ENCODE measurements around the gene ARHGEF2. TPM values are rescaled to one million over a fixed set of nuclear protein-coding genes. Genes with fewer than 3 reads are reported as not detected.

Gene ARHGEF2
- total and polyA plus RNA-seq, 2 donors (not counting 1 experiment from before 2014, with no cell fraction given): 241 to 245 TPM

DNA sequence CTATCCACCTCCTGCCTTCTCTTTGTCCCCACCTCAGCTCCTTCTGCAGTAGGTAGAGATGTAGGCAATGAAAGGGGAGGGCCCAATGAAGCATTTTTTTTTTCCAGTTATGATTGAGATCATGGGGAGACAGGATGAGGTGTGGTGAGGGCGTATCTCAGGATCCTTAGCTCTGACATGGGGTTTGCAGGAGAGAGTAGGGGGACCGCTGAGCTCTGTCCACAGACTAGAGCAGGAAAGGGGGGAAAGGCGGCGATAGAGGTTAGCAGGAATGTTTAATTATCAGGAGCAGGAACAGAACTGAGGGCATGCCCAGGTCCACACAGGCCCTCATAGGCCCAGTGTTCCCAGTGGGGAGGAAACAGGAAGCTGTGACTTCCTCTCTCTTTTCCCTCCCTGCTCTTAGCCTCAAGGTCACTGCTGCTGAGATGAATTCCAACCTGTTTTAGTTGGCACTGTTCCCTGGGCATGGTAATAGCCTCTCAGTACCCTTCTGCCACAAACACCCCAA is 37.8 kb downstream of the ARHGEF2 start:
- H3K4me3 ChIP-seq (ENCODE audit: control extremely low read depth in 1 of 5, extremely low read depth in 1 of 5, insufficient read depth in 1 of 5, low read depth in 2 of 5, low read length in 4 of 5): no peak overlapping the region
- H3K27me3 ChIP-seq (replicated peaks in 1 of 4; ENCODE audit: control extremely low read depth in 1 of 4, control insufficient read depth in 3 of 4, insufficient read depth in 4 of 4, low read length in 3 of 4): no peaks in the 10 kb centered on the region
- POLR2A ChIA-PET: interaction anchor here (0.6 to 1.2 kb wide), 4 partner anchors 24 to 44 kb away, joined by 3 to 7 read pairs (median 4); no protein-coding TSS in a partner anchor
- H3K4me1 ChIP-seq (ENCODE audit: control insufficient read depth in 2 of 2, insufficient read depth in 2 of 2, low read length in 2 of 2): peaks cover 71 to 75% of the 10 kb centered on the region in 2 donors
- no peaks in the 10 kb centered on the region for H3K27me3 Mint-ChIP-seq
- ATAC-seq (ENCODE audit: low read depth): no peak
- peaks cover 68% of the 10 kb centered on the region for H3K4me1 Mint-ChIP-seq
- H3K4me3 Mint-ChIP-seq: peak overlapping the region; percentile 65
- no peaks in the 10 kb centered on the region for H4K20me1 ChIP-seq (ENCODE audit: control insufficient read depth, insufficient read depth, low read length, poor library complexity, severe bottlenecking)
- intact Hi-C loops (cut with micrococcal nuclease): no loop called here
- 34% methylated on average over 4 of the region's 4 CpGs for WGBS (ENCODE audit: insufficient coverage)
- H3K4me2 ChIP-seq (replicated peaks; ENCODE audit: low read depth, low read length, poor library complexity, severe bottlenecking): peak overlapping the region; percentile 43
- no peaks in the 10 kb centered on the region for H3K9me3 Mint-ChIP-seq (ENCODE audit: insufficient read depth)
- CTCF ChIA-PET: interaction anchor here (0.6 to 6.1 kb wide), 6 partner anchors 15 to 87 kb away, joined by 3 to 206 read pairs (median 13); partner anchors contain the start of gene ARHGEF2
- peak overlapping the region; percentile 92 for H3K27ac Mint-ChIP-seq
- H2AFZ ChIP-seq (ENCODE audit: insufficient read depth, low read depth, low read length, poor library complexity, severe bottlenecking): no peak overlapping the region
- H3K36me3 ChIP-seq (replicated peaks in 1 of 2; ENCODE audit: control extremely low read depth in 1 of 2, control insufficient read depth in 1 of 2, extremely low read depth in 1 of 2, insufficient read depth in 2 of 2, low read length in 1 of 2): no peaks in the 10 kb centered on the region
- H3K79me2 ChIP-seq (ENCODE audit: control insufficient read depth, insufficient read depth, low read length): peaks cover 18% of the 10 kb centered on the region
- peak overlapping the region; percentile 52 to 89 for H3K27ac ChIP-seq (ENCODE audit: low read length in 2 of 2)
- H3K9ac ChIP-seq (ENCODE audit: low read length): peak overlapping the region; percentile 25
- no peak for DNase-seq
- TF ChIP-seq CTCF (IDR thresholded peaks at IDR 0.05) (no peak), EZH2 (IDR thresholded peaks at IDR 0.05; ENCODE audit: borderline replicate concordance, insufficient read depth, low read depth, low read length, poor library complexity, severe bottlenecking) (no peak)
- no peaks in the 10 kb centered on the region for H3K9me3 ChIP-seq (ENCODE audit: control extremely low read depth in 1 of 3, control insufficient read depth in 2 of 3, insufficient read depth in 1 of 3, low read length in 2 of 3)

- no peak overlapping the region for H2AFZ ChIP-seq (ENCODE audit: insufficient read depth, low read depth, low read length, poor library complexity, severe bottlenecking)
- peak overlapping the region; percentile 47 for H3K4me3 Mint-ChIP-seq
Measured at GRCh38 chr1:155938220-155938627, 40.1 kb downstream of the ARHGEF2 start.

More at GRCh38 chr1:155938220-155938627, 40.1 kb downstream of the ARHGEF2 start:
- peak overlapping the region; percentile 2 for H3K4me2 ChIP-seq (replicated peaks; ENCODE audit: low read depth, low read length, poor library complexity, severe bottlenecking)
- Mint-ChIP-seq H3K27ac (peak overlapping the region; percentile 76), H3K9me3 (ENCODE audit: insufficient read depth) (no peaks in the 10 kb centered on the region), H3K4me1 (peaks cover 48% of the 10 kb centered on the region), H3K27me3 (no peaks in the 10 kb centered on the region)
- H3K79me2 ChIP-seq (ENCODE audit: control insufficient read depth, insufficient read depth, low read length): peaks cover 37% of the 10 kb centered on the region
- H3K4me3 ChIP-seq (ENCODE audit: control extremely low read depth in 1 of 5, extremely low read depth in 1 of 5, insufficient read depth in 1 of 5, low read depth in 2 of 5, low read length in 4 of 5): no peak overlapping the region
- TF ChIP-seq CTCF (IDR thresholded peaks at IDR 0.05) (peak; percentile 55), EZH2 (IDR thresholded peaks at IDR 0.05; ENCODE audit: borderline replicate concordance, insufficient read depth, low read depth, low read length, poor library complexity, severe bottlenecking) (no peak)
- intact Hi-C loops (cut with micrococcal nuclease): loop anchor here (1.0 kb wide), 1 partner anchor 51 kb away; no protein-coding TSS in a partner anchor
- H3K9me3 ChIP-seq (ENCODE audit: control extremely low read depth in 1 of 3, control insufficient read depth in 2 of 3, insufficient read depth in 1 of 3, low read length in 2 of 3): no peaks in the 10 kb centered on the region
- no peak for ATAC-seq (ENCODE audit: low read depth)
- CTCF ChIA-PET: interaction anchor here (0.6 to 6.1 kb wide), 35 partner anchors 8 to 695 kb away, joined by 3 to 206 read pairs (median 4); partner anchors contain the start of genes ARHGEF2 and SSR2
- WGBS (ENCODE audit: insufficient coverage): no CpG with 5 or more reads among the region's 1 CpG
- H3K9ac ChIP-seq (ENCODE audit: low read length): no peak overlapping the region
- peaks cover 57 to 64% of the 10 kb centered on the region in 2 donors for H3K4me1 ChIP-seq (ENCODE audit: control insufficient read depth in 2 of 2, insufficient read depth in 2 of 2, low read length in 2 of 2)
- POLR2A ChIA-PET: interaction anchor here (0.6 to 1.8 kb wide), 10 partner anchors 11 to 51 kb away, joined by 3 to 13 read pairs (median 6); partner anchors contain the start of gene ARHGEF2
- DNase-seq: peak; percentile 74
- H3K27me3 ChIP-seq (replicated peaks in 1 of 4; ENCODE audit: control extremely low read depth in 1 of 4, control insufficient read depth in 3 of 4, insufficient read depth in 4 of 4, low read length in 3 of 4): no peaks in the 10 kb centered on the region
- no peak overlapping the region for H3K27ac ChIP-seq (ENCODE audit: low read length in 2 of 2)
- H4K20me1 ChIP-seq (ENCODE audit: control insufficient read depth, insufficient read depth, low read length, poor library complexity, severe bottlenecking): no peaks in the 10 kb centered on the region
- no peaks in the 10 kb centered on the region for H3K36me3 ChIP-seq (replicated peaks in 1 of 2; ENCODE audit: control extremely low read depth in 1 of 2, control insufficient read depth in 1 of 2, extremely low read depth in 1 of 2, insufficient read depth in 2 of 2, low read length in 1 of 2)
